HCT116 (cell line): ENCODE data around the gene CNN2.

Experiments used
- CTCF ChIP-seq, 3 experiments: fragments of 200-600 bp in 1 of 3; sonication (generic) in 1 of 3; IDR thresholded peaks in 2 of 3; conservative IDR thresholded peaks in 1 of 3; 2 replicates each; pipeline ENCODE4 v1.5.1; 2012 to 2017; ENCODE audit warnings: low read depth in 2 of 3, low read length in 2 of 3, antibody characterized with exemption in 1 of 3, borderline replicate concordance in 1 of 3, control low read depth in 1 of 3, mild to moderate bottlenecking in 1 of 3, mixed read lengths in 1 of 3, mixed run types in 1 of 3, moderate library complexity in 1 of 3; ENCODE audit not compliant: insufficient read depth in 1 of 3
- EZH2phosphoT487 ChIP-seq: fragments of 200-600 bp; IDR thresholded peaks from 2 replicates; pipeline ENCODE4 v1.6.1; 2018; ENCODE audit warnings: antibody characterized with exemption, borderline replicate concordance

- TF ChIP-seq EZH2phosphoT487 (no peak), CTCF (IDR thresholded peaks at IDR 0.05 in 2 of 3, conservative IDR thresholded peaks at IDR 0.05 in 1 of 3; ENCODE audit: borderline replicate concordance in 1 of 3, insufficient read depth in 1 of 3, low read depth in 2 of 3, low read length in 2 of 3) (no peak)
These were observed 12.7 kb downstream of the CNN2 start for GRCh38 chr19:1038978-1039645.
